ENCODE data around the gene CSRP1.
A peak's percentile ranks its signal among the peaks of the same experiment; 100 is the strongest.

Gene CSRP1

DNA sequence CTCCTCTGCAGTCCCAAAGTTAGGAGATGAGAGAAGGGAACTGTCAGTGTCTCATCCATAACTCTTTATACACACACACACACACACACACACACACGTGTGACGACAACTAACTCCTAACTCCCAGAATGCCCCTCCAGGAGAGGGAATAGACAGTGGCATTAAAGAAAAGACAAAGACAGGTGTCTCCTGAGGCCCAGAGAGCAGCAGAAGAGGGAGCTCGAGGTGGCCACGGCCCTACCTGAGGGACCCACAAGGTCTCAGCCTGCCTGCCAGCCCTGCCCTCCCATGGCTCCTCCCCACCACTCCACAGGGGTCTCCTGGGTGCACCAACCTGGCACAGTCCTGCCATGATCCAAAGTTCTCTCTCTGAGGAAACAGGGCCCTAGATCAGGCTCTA lies 36.3 kb downstream of the CSRP1 start:
- Histone ChIP-seq H3K27ac (ENCODE audit: low read depth, low read length) (no peak overlapping the region), H3F3A (ENCODE audit: control insufficient read depth, insufficient read depth) (no peaks in the 10 kb centered on the region), H3K27me3 (ENCODE audit: control insufficient read depth, low read length) (peaks cover 46% of the 10 kb centered on the region), H3K4me2 (ENCODE audit: low read length) (no peak overlapping the region), H3K4me3 (ENCODE audit: low read length) (no peak overlapping the region), H3K9me2 (replicated peaks; ENCODE audit: control insufficient read depth, low read length) (no peaks in the 10 kb centered on the region), H3K36me3 (ENCODE audit: control insufficient read depth, low read length) (no peaks in the 10 kb centered on the region), H3K79me2 (ENCODE audit: control insufficient read depth, low read length) (no peaks in the 10 kb centered on the region), H3K9me3 (ENCODE audit: control insufficient read depth, insufficient read depth, low read length) (no peaks in the 10 kb centered on the region), H4K20me1 (ENCODE audit: control insufficient read depth, insufficient read depth, low read depth, low read length) (no peaks in the 10 kb centered on the region), H3K4me1 (ENCODE audit: control insufficient read depth, low read length) (no peaks in the 10 kb centered on the region)
- no peak for TF ChIP-seq EZH2phosphoT487 (IDR thresholded peaks at IDR 0.05; ENCODE audit: borderline replicate concordance, low read length)
- TF ChIP-seq, protein P1, sequence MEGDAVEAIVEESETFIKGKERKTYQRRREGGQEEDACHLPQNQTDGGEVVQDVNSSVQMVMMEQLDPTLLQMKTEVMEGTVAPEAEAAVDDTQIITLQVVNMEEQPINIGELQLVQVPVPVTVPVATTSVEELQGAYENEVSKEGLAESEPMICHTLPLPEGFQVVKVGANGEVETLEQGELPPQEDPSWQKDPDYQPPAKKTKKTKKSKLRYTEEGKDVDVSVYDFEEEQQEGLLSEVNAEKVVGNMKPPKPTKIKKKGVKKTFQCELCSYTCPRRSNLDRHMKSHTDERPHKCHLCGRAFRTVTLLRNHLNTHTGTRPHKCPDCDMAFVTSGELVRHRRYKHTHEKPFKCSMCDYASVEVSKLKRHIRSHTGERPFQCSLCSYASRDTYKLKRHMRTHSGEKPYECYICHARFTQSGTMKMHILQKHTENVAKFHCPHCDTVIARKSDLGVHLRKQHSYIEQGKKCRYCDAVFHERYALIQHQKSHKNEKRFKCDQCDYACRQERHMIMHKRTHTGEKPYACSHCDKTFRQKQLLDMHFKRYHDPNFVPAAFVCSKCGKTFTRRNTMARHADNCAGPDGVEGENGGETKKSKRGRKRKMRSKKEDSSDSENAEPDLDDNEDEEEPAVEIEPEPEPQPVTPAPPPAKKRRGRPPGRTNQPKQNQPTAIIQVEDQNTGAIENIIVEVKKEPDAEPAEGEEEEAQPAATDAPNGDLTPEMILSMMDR (IDR thresholded peaks at IDR 0.05; ENCODE audit: low read depth, low read length, poor library complexity, severe bottlenecking) = no peak

DNA sequence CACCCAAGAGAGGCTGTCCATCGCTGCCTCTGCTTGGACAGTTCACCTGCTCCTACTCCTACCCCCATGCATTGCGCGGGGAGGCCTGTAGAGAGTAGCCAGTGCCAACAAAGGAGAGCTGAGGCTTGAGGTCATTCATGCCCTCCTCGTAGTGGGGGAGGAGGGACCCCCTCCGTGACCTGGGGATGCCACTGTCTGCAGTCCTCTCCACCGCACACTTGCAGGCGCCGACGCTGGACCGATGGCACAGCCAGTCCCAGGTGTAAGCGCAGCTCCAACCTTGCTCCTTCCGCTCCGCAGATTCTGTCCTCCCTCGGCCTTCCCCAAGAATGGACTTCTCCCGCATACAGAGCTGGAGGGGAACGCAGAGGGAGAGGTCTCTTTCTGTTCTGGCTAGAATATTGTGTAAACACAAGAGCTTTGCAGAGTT lies 37.3 kb downstream of the CSRP1 start:
- Histone ChIP-seq H3K4me3 (ENCODE audit: low read length) (no peak overlapping the region), H3K79me2 (ENCODE audit: control insufficient read depth, low read length) (no peaks in the 10 kb centered on the region), H3K9me2 (replicated peaks; ENCODE audit: control insufficient read depth, low read length) (no peaks in the 10 kb centered on the region), H3K27me3 (ENCODE audit: control insufficient read depth, low read length) (peaks cover 38% of the 10 kb centered on the region), H3K4me2 (ENCODE audit: low read length) (no peak overlapping the region), H3K27ac (ENCODE audit: low read depth, low read length) (no peak overlapping the region), H3F3A (ENCODE audit: control insufficient read depth, insufficient read depth) (no peaks in the 10 kb centered on the region), H3K4me1 (ENCODE audit: control insufficient read depth, low read length) (no peaks in the 10 kb centered on the region), H3K9me3 (ENCODE audit: control insufficient read depth, insufficient read depth, low read length) (no peaks in the 10 kb centered on the region), H3K36me3 (ENCODE audit: control insufficient read depth, low read length) (no peaks in the 10 kb centered on the region), H4K20me1 (ENCODE audit: control insufficient read depth, insufficient read depth, low read depth, low read length) (no peaks in the 10 kb centered on the region)
- no peak for TF ChIP-seq EZH2phosphoT487 (IDR thresholded peaks at IDR 0.05; ENCODE audit: borderline replicate concordance, low read length)
- TF ChIP-seq, protein P1 (IDR thresholded peaks at IDR 0.05; ENCODE audit: low read depth, low read length, poor library complexity, severe bottlenecking) = no peak

DNA sequence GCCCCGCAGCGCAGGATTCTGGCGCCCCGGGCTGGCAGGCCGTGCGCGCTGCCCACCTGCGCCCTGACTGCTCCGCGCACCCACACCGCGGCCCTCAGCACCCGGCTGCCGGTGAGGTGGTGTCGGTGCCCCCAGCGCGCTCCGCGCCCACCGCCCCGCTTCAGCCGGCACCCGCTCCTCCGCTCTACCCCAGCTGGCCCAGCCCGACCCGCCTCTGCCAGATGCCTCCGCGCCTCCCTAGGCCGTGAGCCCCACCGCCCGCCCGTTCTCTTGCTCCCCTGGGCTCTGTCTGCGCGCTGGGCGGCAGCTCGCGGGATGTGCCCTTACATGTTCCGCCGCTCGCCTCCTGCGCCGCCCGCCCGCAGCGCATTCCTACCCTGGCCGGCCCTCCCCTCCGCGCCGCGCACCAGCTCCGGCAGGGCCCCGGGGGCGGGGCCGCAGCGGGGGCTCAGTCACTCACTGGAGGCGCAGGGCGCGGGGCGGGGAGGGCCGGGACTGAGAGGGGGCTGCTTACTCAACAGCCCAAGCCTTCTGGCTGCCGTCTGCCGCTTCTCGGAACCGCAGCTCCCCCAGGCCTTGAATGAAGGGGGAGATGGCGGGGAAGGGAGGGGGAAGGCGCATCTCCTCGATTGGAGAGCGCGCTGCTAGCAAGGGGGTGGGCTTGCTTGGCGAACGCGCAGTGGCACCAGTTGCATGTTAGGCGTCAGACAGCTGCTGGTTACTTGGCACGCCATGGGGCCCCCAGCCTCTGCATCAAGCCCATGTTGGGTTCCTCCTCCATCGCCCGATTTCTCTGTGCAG lies 37.9 kb downstream of the CSRP1 start, which contains the start of gene PHLDA3:
Gene PHLDA3 (minus strand): TSS at position 345 of the 801 bp plus-strand sequence. CDS start 402 bp downstream, outside the sequence.
- H3K79me2 ChIP-seq (ENCODE audit: control insufficient read depth, low read length) = no peaks in the 10 kb centered on the region
- no peaks in the 10 kb centered on the region for H4K20me1 ChIP-seq (ENCODE audit: control insufficient read depth, insufficient read depth, low read depth, low read length)
- H3K9me3 ChIP-seq (ENCODE audit: control insufficient read depth, insufficient read depth, low read length) = no peaks in the 10 kb centered on the region
- H3K36me3 ChIP-seq (ENCODE audit: control insufficient read depth, low read length) = no peaks in the 10 kb centered on the region
- H3K4me3 ChIP-seq (ENCODE audit: low read length) = peak within 1 kb of the TSS; percentile 39; the same call in 1 of the 2 replicates
- TF ChIP-seq EZH2phosphoT487 (IDR thresholded peaks at IDR 0.05; ENCODE audit: borderline replicate concordance, low read length) = no peak
- TF ChIP-seq, protein P1 (IDR thresholded peaks at IDR 0.05; ENCODE audit: low read depth, low read length, poor library complexity, severe bottlenecking) = no peak
- no peaks in the 10 kb centered on the region for H3K9me2 ChIP-seq (replicated peaks; ENCODE audit: control insufficient read depth, low read length)
- no peak within 1 kb of the TSS for H3K27ac ChIP-seq (ENCODE audit: low read depth, low read length)
- H3F3A ChIP-seq (ENCODE audit: control insufficient read depth, insufficient read depth) = no peaks in the 10 kb centered on the region
- peaks cover 36% of the 10 kb centered on the region for H3K27me3 ChIP-seq (ENCODE audit: control insufficient read depth, low read length)
- no peaks in the 10 kb centered on the region for H3K4me1 ChIP-seq (ENCODE audit: control insufficient read depth, low read length)
- H3K4me2 ChIP-seq (ENCODE audit: low read length) = peak within 1 kb of the TSS; percentile 45
